ENCODE results near the gene CLDN20. TPM values are rescaled to one million over a fixed set of nuclear protein-coding genes. Genes with fewer than 3 reads are reported as not detected.

CLDN20 gene
- total RNA-seq, 2 donors from 2014 or later: not detected

DNA sequence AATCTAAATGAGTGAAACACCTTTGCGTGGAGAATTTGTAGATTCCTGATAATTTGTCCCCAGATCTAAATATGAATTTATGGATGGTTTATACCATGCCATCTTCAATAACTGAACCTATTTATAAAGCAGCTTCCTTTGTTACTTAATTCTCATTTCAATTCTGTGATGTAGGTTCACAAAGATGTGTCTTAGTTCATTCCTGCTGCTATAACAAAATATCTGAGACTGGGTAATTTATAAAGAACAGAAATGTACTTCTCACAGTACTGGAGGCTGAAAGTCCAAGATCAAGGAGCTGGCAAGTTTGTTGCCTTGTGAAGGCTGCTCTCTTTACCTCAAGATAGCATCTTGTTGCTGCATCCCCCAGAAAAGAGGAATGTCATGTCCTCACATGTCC lies 52.6 kb downstream of the CLDN20 start:
- 85 to 92% methylated on average over 1 of the region's 1 CpG for WGBS, 2 donors
- no peak overlapping the region for H3K27ac ChIP-seq
- TF ChIP-seq, protein P1, sequence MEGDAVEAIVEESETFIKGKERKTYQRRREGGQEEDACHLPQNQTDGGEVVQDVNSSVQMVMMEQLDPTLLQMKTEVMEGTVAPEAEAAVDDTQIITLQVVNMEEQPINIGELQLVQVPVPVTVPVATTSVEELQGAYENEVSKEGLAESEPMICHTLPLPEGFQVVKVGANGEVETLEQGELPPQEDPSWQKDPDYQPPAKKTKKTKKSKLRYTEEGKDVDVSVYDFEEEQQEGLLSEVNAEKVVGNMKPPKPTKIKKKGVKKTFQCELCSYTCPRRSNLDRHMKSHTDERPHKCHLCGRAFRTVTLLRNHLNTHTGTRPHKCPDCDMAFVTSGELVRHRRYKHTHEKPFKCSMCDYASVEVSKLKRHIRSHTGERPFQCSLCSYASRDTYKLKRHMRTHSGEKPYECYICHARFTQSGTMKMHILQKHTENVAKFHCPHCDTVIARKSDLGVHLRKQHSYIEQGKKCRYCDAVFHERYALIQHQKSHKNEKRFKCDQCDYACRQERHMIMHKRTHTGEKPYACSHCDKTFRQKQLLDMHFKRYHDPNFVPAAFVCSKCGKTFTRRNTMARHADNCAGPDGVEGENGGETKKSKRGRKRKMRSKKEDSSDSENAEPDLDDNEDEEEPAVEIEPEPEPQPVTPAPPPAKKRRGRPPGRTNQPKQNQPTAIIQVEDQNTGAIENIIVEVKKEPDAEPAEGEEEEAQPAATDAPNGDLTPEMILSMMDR (IDR thresholded peaks at IDR 0.05): no peak
- TF ChIP-seq POLR2A (IDR thresholded peaks at IDR 0.05): no peak
- peaks cover 9% of the 10 kb centered on the region for H3K4me1 ChIP-seq
- no peaks in the 10 kb centered on the region for H3K27me3 ChIP-seq
- no peaks in the 10 kb centered on the region for H3K9me3 ChIP-seq
- ATAC-seq: no peak
- intact Hi-C loops (cut with DNase I): no loop called here
- no peak overlapping the region for H3K4me3 ChIP-seq
- DNase-seq: no peak
- H3K36me3 ChIP-seq (replicated peaks in 1 of 2; ENCODE audit: insufficient read depth in 1 of 2, low read depth in 2 of 2): no peaks in the 10 kb centered on the region

DNA sequence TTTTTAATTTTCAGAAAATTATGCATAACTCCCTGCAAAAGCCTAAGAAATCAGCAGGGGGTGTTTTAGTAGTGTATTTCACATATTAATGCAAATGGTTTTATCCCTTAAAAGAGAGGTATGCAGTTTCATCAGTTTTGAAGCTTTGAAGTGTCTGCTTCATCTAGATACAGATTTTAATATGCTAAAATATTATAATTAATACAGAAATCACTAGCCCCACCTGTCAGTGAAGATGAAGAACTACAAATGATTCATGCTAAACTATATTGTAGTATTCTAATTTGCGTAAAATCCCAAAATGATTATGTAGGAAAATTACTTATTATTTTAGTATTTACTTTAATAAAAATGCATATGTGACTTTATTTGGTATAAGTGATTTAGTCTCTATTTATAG lies 53.4 kb downstream of the CLDN20 start:
- Histone ChIP-seq H3K27me3 (no peaks in the 10 kb centered on the region), H3K9me3 (no peaks in the 10 kb centered on the region), H3K27ac (no peak overlapping the region), H3K36me3 (replicated peaks in 1 of 2; ENCODE audit: insufficient read depth in 1 of 2, low read depth in 2 of 2) (no peaks in the 10 kb centered on the region), H3K4me1 (peaks cover 4% of the 10 kb centered on the region), H3K4me3 (no peak overlapping the region)
- 85 to 91% methylated on average over 1 of the region's 1 CpG for WGBS, 2 donors
- TF ChIP-seq, protein P1 (IDR thresholded peaks at IDR 0.05): no peak
- TF ChIP-seq POLR2A (IDR thresholded peaks at IDR 0.05): no peak
- intact Hi-C loops (cut with DNase I): no loop called here
- ATAC-seq (no peak), DNase-seq (no peak)

DNA sequence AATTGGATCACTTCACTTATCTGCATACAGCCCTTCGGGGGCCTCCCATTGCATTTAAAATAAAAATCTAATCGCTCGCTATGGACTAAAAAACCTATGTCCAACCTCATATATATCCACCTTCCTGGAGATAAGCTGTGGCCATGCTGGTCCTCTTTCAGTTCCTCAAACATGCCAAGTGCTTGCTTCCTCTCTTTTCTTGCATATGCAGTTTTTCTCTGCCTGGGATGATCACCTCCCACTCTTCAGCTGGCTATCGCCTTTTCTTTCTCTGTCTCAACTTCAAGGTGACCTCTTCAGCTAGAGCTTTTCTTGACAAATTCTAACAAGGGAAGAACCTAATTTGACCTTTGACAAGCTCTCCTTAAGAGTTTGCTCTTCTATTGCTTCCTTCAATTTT lies 56.1 kb downstream of the CLDN20 start:
- intact Hi-C loops (cut with DNase I): no loop called here
- H3K4me3 ChIP-seq: no peak overlapping the region
- TF ChIP-seq, protein P1 (IDR thresholded peaks at IDR 0.05): no peak
- no peak for TF ChIP-seq POLR2A (IDR thresholded peaks at IDR 0.05)
- 86 to 92% methylated on average over 4 of the region's 4 CpGs for WGBS, 2 donors
- no peaks in the 10 kb centered on the region for H3K36me3 ChIP-seq (replicated peaks in 1 of 2; ENCODE audit: insufficient read depth in 1 of 2, low read depth in 2 of 2)
- DNase-seq (no peak), ATAC-seq (no peak)
- H3K27ac ChIP-seq: no peak overlapping the region
- H3K27me3 ChIP-seq: no peaks in the 10 kb centered on the region
- peaks cover 4% of the 10 kb centered on the region for H3K4me1 ChIP-seq
- H3K9me3 ChIP-seq: no peaks in the 10 kb centered on the region

DNA sequence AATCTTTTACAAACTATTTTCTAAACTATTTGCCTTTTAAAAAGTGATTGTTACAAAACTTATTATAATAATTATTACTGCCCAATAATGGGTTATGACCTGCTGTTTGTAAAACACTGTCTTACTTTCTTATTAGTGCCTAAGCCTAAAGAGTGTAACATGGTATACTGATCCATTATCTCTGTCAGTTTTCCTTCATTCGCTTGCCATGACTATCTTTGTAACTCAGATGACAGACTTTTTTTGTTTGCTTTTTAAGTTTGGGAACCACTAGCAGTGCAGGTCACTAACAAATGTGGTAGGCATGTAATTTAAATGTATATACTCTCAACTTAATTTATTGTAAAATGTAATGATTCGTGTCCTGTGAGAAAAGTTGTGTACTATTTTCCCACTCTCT lies 60.4 kb downstream of the CLDN20 start:
- WGBS, 2 donors: 71 to 82% methylated on average over 2 of the region's 2 CpGs
- H3K27me3 ChIP-seq: no peaks in the 10 kb centered on the region
- H3K4me1 ChIP-seq: peaks cover 17% of the 10 kb centered on the region
- H3K36me3 ChIP-seq (replicated peaks in 1 of 2; ENCODE audit: insufficient read depth in 1 of 2, low read depth in 2 of 2): no peaks in the 10 kb centered on the region
- no peak overlapping the region for H3K4me3 ChIP-seq
- H3K9me3 ChIP-seq: no peaks in the 10 kb centered on the region
- ATAC-seq (no peak), DNase-seq (no peak)
- H3K27ac ChIP-seq: no peak overlapping the region
- TF ChIP-seq POLR2A (IDR thresholded peaks at IDR 0.05): no peak
- TF ChIP-seq, protein P1 (IDR thresholded peaks at IDR 0.05): no peak
- intact Hi-C loops (cut with DNase I): no loop called here

DNA sequence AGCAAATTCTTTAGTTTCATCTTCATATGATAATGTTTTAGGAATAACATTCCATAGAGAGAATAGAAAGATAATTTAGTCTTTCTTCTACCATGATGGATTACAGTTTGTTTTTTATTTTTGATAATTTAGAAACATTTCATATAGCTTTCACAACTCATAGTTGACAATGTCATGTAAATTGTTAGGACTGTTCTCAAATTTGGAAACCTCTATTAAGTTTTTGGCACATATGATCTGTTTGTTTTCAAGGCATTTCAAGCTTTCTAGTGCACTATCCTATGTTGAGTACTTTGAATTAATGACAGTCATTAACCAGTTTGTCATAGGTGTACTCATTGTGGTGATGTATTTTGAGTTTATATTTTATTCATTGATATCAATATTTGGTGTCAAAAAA lies 61.2 kb downstream of the CLDN20 start:
- Histone ChIP-seq H3K9me3 (no peaks in the 10 kb centered on the region), H3K36me3 (replicated peaks in 1 of 2; ENCODE audit: insufficient read depth in 1 of 2, low read depth in 2 of 2) (no peaks in the 10 kb centered on the region), H3K4me3 (no peak overlapping the region), H3K27me3 (no peaks in the 10 kb centered on the region), H3K27ac (no peak overlapping the region), H3K4me1 (peaks cover 21% of the 10 kb centered on the region)
- DNase-seq (no peak), ATAC-seq (no peak)
- TF ChIP-seq, protein P1 (IDR thresholded peaks at IDR 0.05): no peak
- no peak for TF ChIP-seq POLR2A (IDR thresholded peaks at IDR 0.05)
- intact Hi-C loops (cut with DNase I): no loop called here
